Measurements from ENCODE around the gene FRMD4A. TPM values are rescaled to one million over a fixed set of nuclear protein-coding genes. Genes with fewer than 3 reads are reported as not detected.

Gene FRMD4A
- total RNA-seq, 1 experiment from 2014 or later = 20.2 TPM

DNA sequence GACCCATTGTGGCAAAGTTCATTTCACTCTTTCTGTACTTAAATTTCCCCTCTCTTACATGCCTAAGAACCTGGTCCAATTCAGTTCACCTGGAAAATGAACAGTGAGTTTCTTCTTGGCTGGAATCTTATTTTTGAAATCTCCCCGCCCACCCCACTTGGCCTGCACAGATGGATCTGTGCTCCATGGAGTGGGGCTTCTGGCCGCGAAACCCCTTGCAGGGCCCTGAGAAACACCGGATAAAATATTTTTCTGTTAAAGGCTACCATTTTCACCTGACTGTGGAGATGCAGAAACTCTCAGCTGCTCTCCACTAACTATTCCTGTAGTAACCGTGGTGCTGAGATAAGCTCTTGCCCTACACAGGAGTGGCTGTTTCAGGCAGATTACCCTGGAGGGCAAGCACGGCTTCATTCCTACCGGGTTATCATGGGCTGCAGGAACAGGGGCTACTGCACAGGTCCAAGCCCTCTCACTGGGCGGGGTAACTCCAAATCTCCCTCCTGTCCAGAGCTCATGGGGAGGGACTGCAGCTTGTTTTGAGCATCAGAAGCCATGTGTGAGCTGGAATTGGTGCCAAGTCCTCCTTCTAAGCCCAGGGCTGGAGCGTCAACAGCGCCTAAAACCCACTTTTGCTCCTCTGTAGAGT, 625.1 kb downstream of the FRMD4A start:
- DNase-seq (ENCODE audit: low read depth) = no peak

DNA sequence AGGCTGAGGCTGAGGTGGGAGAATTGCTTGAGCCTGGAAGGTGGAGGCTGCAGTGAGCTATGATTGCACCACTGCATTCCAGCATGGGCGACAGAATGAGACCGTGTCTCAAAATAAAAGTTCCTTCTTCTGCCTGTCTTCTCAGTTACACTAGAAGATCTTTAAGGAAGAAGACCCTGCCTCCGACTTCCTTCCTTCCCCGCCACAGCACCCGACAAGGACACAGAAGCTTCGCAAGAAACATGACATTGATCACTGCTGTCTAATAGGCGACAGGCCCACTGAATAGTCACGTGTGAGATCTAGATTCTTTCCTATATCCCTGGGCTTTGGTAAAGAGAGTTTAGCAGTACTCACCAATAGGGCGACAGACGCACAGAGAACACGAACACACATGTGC, 625.8 kb downstream of the FRMD4A start:
- DNase-seq (ENCODE audit: low read depth) = no peak

DNA sequence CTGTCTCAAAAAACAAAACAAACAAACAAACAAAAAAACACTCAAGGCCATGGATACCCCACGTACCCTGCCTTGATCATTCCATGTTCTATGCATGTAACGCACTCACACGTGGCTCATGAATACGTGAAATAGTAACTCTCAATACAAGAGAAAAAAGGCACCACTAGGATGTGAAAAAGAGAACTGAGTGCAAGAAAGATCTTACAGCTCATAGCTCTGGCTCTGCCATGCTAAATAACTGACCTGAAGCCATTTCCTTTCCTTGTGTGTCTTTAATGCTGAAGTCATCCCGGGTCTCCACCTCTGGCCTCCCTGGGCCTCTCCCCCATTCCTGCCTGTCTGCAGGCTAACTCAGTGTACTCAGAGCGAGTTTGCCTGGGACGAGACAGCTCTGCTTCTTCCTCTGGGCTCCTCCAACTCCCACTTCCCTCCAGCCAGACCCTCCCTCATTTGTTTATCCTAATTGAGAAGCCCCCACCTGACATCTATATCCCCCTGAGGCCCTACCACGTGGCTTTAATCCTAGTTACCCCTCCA, 626.7 kb downstream of the FRMD4A start:
- DNase-seq (ENCODE audit: low read depth) = no peak

DNA sequence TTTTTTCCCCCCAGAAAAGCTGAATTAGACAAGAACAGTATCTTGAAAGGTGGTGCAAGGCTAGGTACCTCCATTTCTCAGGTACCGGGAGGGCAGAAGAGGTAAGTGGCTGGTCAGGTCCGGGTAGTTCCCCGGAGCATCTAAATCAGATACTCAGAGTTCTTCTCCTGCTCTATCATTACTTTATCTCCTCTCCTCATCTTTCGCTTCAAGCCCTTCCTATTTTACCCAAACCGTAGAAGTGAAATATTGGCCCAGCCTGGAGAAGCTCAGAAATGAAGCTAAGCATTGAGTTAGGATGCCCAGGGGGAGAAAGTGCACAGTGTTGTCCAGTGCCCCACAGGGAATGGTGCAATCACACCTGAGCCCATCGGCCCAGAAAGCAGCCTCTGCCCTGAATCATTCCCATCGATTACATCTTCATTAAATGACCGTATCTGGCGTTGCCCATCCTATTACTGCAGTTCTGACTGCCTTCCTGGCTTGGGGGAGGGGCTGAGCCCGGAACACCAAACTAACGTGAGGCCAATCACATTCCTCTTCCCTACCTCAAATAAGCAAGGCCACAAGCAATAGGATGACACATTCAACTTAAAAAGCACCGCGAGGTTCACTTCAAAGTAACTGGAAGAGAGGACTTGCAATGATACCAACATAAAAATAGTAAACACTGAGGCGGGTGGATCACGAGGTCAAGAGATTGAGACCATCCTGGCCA, 627.5 kb downstream of the FRMD4A start:
- no peak for DNase-seq (ENCODE audit: low read depth)

DNA sequence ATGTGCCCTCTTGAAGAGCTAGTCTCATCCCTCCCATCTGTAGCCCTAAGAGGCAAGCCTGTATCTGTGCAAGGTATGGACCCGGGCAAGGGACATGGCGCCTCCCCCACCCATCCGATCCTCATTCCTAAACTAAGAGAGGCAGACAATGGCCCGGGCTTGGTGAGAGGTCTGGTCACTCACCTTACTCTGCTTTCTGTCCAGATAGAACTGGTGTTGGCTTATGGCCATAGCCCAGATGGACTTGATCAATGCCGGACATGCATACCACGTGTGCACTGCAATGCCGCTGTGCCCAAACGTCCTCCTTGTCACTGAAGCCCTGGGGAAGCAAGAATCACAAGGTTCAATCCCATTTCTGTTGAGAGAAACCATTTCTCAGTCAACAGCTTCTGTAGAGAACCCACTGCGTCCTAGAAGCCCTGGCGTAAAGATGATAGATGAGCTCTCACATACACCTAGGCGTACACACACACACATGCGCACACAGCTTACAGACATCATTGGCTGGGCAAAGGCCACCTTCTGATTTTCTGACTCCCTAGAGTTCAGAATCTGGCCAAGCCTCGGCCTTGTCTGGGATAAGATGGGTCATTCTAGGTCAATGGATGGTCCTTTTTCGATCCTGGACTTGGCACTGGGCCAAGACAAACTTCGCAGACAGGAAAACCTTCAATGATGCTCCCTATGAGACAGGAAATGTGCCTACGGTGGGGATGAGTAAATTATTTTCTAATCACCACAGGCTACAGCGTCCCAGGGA, 629.4 kb downstream of the FRMD4A start:
- no peak for DNase-seq (ENCODE audit: low read depth)

DNA sequence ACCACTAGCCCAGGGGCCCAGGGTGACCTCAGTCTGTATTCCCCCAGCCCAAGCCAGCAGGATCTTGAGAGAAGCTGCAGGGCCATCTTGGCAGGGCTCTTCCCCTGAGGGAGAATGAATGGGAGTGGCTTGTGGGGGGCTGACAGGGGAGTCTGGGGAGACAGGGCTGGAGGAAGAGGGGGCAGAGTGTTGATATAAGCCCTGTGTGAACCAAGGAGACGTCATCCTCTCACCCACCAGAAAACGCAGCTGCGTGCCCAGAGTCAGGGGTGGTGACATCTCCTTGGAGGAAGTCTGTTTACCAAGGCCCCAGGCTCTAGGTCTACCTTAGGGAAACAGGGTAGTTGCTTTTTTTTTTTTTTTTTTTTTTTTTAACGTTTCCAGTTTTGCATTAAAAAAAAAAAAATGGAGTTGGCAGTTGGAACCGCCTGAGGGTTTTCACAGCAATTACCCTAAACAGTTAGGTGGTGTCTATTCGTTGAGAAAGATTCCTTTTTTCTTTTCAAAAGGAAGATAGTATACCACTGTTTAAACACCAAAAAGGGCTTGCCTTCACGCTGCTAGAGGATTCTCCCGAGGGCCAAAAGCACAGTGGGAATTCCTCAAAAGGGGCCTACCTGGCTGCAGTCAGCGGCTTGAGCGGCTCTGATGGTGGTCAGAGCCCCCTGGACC, 630.1 kb downstream of the FRMD4A start:
- no peak for DNase-seq (ENCODE audit: low read depth)

DNA sequence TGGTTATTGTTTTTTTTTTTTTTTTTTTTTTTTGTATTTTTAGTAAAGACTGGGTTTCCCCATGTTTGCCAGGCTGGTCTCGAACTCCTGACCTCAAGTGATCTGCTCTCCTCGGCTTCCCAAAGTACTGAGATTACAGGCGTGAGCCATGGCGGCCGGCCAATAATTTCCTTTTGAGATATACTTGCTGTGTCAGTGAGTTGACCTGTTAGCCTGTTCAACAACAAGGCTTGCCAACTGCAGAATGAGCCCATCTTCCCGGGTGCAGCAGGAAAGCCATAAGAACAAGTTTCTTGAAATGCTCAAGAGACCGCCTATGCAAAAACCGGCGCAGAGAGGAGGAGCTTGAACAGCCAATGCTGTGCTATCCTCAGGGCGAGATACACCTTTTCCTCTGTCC, 631.5 kb downstream of the FRMD4A start:
- DNase-seq (ENCODE audit: low read depth) = no peak

DNA sequence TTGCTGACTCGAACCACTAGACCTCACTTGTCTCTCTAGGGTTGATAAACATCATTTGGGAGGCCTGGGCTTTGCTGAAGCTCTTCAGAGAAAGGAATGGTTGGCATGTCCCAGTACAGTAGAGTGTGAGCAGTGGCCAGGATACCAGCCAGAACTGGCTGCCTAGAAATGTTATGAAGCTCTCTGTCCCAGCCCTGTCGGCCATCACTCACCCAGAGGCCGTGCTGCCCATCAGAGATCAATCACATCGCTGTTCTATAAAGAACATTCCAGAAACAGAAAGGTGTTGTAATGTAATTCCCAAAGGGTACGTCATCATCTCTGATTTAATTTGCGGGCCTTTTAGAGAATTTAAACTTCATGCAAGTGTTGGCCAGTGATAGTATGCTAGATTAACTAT, 632.5 kb downstream of the FRMD4A start:
- no peak for DNase-seq (ENCODE audit: low read depth)

DNA sequence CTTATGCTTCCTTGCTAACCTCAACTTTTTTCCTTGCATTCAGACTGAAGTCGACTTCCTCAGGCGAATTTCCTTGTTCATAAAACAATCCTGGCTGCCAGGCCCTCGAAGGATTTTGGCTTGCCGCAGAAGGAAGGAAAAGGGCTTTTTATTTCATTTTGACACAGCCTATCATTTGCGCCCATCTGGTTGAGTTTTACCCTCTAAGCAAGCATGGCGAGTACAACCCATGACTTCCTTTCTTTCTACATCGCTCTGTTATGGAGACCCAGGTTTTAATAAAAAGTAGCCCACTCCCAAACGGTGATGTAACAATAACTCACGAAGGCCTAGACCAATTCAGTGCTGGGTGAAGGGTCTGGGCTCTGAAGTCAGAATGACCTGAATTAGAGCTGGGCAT, 634.7 kb downstream of the FRMD4A start:
- DNase-seq (ENCODE audit: low read depth) = no peak

DNA sequence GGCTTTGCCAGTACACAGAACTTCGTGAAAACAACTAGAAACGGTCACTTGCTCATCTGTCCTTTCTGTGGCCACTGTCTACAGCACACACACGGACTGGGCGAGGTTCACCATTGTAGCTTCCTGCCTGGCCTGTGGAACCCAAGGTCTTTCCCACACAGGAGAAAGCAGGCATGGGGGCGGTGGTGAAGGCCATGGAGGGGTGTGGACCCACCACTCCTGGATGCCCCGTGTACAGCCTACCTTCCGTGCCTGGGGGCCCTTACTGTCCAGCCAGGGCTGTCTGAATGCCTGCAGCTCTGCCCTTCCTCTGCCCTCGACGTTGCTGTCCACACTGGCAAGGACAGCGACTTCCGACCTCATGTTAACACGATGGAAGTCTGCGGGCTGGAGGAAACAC, 635.1 kb downstream of the FRMD4A start:
- DNase-seq (ENCODE audit: low read depth) = no peak

DNA sequence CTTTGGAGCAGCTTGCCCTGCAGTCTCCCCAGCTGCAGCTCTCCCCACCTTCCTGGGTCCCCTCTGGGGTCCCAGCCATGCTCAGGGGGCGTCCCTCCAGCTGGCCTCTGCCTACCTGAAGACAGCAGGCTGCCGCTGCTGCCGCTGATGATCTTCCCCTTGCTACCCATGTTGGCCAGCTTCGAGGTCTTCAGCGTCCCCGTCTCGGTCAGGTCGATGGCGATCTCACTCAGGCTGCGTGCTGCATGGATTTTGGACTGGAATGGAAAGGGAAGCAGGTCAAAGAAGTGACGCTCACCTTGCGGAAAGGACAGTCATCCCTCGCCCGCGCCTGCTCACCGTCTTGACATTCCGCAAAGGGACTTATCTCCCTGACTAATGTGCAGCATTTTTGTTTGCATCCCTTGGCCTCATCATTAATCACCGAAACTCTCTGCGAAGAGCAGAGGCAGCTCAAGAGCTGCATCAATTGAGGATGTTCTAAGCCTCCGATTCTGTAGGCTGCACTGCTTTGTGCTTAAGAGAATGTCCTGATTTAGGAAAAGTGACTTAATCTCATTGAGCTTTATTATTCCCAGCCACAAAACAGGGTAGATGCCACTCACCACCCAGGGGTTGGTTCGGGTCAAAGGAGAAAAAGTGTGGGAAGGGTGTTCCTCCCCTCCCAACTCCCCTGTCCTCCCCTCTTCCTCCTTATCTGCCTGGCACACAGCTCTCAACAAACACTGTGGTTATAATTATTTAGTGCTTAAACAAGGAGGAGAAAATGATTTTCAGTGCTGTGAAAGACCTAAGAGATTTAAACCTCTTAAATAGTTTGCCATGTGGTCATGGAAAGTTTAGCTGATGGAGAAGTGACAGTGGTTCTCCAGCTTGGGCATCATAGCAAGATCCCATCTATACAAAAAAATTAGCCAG, 636.7 kb downstream of the FRMD4A start:
- DNase-seq (ENCODE audit: low read depth) = no peak

DNA sequence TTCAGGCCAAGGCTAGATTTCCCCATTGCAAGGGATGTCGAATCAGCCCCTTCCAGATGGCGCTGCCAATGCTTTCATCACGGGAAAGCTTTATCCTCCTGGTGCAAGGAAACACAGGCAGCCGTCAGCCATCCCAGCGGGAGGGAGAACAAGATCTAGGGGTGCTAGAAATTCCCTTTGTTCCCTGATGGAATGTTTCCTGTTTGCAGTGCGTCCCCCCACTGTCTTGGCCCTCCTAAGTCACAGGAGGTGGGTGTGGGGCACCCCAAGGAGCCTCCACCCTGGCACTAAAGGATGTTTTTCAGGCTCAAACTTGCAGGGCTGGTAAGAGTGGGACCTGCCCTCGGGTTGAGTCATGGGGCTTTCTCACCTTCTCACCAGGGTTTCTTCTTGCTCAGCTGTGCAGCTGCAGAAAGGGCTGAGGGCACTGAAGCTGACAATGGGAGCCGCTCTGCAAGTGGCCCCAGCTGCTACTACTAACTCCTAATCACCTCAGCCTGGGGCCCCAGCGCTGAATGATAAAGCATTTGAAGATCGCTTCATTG, 640.4 kb downstream of the FRMD4A start:
- DNase-seq (ENCODE audit: low read depth) = no peak

DNA sequence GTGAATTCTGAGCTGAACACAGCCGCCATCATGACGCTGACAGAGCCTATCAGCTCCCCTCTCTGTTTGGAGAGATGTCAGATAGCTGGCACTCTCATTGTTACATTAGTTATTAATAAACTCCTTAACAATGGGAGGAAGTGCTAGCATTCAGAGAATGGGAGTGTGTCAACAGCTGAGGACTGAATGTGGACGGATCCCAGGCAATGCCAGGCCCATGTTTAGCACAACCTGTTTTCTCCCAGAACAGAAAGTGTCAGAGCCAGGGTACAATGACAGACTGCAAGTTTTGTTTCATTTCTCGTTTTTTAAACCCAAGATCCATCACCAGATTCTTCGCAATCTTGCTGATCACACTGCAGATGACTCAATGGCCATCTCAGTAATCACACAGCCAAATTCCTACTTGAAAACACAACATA, 644.4 kb downstream of the FRMD4A start:
- no peak for DNase-seq (ENCODE audit: low read depth)

DNA sequence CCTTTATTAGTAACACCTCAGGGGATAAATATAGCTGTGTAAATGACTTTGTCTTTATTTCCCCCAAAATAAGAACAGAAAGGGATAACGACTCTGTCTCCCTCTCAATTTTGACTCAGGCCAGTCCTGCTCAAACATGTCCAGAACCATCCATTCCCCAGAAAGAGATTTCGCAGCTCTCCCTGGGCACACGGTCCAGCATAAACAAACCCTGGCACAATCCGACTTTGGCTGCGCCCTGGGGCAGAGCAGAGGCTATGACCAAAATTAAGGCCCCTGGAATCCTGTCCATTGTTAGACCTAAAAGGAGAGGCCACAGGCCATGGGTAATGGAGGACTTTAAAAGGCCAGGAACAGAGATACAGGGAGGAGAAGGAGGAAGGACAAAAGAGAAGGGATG, 644.8 kb downstream of the FRMD4A start:
- DNase-seq (ENCODE audit: low read depth) = no peak

DNA sequence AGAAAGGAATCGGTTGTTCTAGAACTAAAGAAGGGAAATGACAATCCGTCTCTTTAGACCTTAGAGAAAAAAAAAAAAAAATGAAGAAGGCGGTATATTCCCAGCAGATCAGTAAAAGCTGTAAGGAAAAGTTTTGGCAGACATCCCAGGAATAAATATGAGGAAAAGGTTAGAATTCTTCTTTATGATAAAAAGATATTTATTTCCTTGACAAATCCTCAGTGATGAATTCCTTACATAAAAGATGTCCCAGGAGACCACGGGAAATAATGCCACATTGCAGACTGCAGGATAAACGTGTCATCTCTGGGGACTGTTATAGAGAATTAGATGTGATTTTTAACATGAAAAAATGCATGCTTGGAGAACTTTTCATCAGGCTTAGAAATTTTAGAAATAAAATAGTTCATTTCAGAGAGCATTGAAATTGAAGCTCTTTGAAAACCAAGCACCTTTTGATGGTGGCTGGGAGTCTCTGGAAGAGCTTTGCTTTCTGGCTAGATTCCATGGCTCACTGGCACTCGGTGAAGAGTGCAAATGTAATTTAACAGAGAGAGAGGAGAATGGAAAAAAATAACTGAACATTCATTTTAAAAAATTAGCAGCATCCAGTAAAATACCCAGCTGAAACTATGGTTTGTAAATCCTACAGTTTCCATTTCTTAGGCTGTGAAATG, 645.8 kb downstream of the FRMD4A start:
- no peak for DNase-seq (ENCODE audit: low read depth)

DNA sequence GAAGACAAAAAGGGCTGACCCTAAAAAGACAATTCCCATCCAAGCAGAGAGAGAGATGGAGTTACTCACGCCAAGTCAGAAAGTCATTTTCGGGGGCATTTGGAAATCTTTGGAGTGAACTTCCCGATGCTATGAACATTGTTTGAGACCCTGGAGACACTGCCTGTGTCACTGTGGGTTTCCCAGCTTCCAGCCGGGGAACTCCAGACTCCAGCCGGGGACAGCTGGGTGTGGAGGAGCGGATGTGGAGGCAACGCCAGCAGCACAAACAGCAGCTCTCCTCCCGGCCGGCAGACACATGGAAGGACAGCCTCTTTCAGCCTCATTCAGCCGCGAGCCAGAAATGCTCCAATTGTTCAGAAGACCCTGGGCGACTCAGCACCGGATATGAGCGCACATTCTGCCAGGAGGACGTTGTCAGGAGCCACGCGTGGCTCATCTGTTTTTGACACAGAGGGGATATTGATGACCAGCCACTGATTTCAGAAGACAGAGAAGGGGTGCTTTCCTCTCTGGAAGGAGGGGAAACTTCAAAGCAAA, 646.4 kb downstream of the FRMD4A start:
- DNase-seq (ENCODE audit: low read depth) = no peak

DNA sequence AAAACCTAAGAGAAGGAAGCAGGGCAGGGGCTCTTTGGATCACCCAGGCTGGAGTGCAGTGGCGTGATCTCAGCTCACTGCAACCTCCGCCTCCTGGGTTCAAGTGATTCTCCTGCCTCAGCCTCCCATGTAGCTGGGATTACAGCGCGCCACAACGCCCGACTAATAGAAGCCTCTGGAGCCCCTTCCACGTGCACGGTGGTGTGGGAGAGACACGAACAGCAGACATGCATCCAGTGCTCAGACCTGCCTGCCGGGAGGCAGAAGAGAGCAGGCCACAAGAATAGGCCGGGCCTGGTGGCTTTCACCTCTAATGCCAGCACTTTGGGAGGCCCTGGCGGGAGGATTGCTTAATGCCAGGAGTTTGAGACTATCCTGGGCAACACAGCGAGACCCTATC, 647.7 kb downstream of the FRMD4A start:
- no peak for DNase-seq (ENCODE audit: low read depth)

DNA sequence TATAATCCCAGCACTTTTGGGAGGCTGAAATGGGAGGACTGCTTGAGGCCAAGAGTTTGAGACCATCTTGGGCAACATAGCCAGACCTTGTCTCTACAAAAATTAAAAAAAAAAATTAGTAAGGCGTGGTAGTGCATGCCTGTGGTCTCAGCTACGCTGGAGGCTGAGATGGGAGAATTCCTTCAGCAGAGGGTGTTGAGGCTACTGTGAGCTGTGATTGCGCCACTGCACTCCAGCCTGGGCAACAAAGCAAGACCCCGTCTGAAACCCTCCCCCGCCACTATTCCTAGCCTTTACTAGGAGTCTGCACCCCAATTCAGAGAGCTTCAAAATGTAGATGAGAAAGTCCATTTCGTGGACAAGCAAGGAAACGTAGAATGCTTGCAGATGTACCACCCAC, 648.8 kb downstream of the FRMD4A start:
- DNase-seq (ENCODE audit: low read depth) = no peak

DNA sequence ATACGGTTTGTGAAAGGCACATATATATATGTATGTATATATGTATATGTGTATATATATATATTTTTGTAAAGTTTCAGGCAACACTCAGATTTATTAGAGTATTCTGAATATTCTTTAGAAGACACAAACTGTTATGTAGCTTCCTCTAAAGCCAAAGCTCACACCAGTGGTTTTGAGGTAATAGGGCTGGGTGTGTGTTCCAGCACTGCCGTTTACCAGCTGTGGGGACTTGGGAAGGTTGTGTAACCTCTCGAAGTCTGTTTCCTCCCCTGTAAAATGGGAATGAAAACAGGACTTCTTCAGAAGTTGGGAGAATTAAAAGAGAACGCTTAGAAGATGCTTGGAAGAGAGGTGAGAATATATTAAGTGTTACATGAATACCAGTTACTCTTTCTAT, 649.2 kb downstream of the FRMD4A start:
- DNase-seq (ENCODE audit: low read depth) = no peak

DNA sequence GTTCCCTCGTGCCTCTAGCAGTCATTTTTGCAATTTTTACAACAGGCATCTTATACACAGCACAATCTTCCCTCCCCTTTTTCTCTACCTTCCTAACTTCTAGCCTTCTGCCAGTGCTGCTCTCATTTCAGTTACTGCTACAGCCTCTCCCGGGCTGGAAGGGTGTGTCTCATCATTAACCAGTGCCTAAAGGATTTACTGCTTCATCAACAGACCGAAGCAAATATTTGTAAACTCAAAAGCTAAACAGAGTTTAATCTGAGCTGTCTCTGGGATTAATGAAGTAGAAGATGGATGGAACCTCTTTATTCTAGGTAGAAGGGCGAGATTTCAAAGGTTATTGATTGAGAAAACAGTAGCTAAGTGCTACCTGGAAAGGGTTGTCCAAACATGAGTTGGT, 649.6 kb downstream of the FRMD4A start:
- DNase-seq (ENCODE audit: low read depth) = no peak
